ENCODE results near the gene JUND. TPM values are rescaled to one million over a fixed set of nuclear protein-coding genes. Genes with fewer than 3 reads are reported as not detected.

Gene JUND
- total and polyA plus RNA-seq, 2 of the 8 experiments (the other 6 are each of a cell fraction or from before 2014, with no cell fraction given) = 54.0 to 77.5 TPM

DNA sequence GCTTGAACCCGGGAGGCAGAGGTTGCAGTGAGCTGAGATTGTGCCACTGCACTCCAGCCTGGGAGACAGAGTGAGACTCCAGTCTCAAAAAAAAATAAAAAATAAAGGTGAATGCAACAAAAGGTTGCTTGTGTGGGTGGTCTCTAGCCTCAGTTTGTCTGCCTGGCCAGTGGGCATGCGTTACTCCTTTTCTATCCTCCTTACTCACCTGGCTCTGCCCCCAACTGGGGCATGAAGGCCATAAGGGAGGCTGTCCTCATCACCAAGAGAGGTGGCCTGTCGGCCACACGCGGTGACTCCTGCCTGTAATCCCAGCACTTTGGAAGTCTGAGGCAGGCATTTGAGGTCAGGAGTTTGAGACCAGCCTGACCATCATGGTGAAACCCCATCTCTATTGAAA is 1.9 kb upstream of the JUND start:
- no peak overlapping the region for H2BK120ac ChIP-seq (replicated peaks; ENCODE audit: low read depth, low read length)
- no peak overlapping the region for H4K91ac ChIP-seq (replicated peaks; ENCODE audit: insufficient read length, low read length)
- ChIA-PET POLR2A (ENCODE audit: partially characterized antibody) (interaction anchor here (0.6 to 10.3 kb wide), 7 partner anchors 8 to 102 kb away, joined by 3 to 237 read pairs (median 141); partner anchors contain the start of genes LSM4 and PGPEP1), CTCF (ENCODE audit: partially characterized antibody) (interaction anchor here (0.7 to 13.6 kb wide), 4 partner anchors 10 to 616 kb away, joined by 3 to 242 read pairs (median 116); partner anchors contain the start of gene LSM4)
- no peak overlapping the region for H3K18ac ChIP-seq (ENCODE audit: extremely low read depth, low read length)
- H2BK5ac ChIP-seq (ENCODE audit: low read depth, low read length) = no peak overlapping the region
- H2BK12ac ChIP-seq (ENCODE audit: low read depth, low read length) = 0 out of 2 replicates have a peak overlapping the region, but pooled peaks have one; percentile 80
- H2AK5ac ChIP-seq (ENCODE audit: low read depth, low read length) = peak overlapping the region; percentile 60
- H3K14ac ChIP-seq (ENCODE audit: insufficient read length) = no peak overlapping the region
- H2AFZ ChIP-seq (ENCODE audit: low read length) = no peak overlapping the region
- H3K23me2 ChIP-seq (ENCODE audit: low read depth, low read length) = peaks cover 17% of the 10 kb centered on the region
- H3K4ac ChIP-seq (replicated peaks; ENCODE audit: insufficient read length, low read depth, low read length) = no peak overlapping the region
- H4K8ac ChIP-seq (ENCODE audit: extremely low read depth, insufficient read depth, low read length) = no peak overlapping the region
- 90% methylated on average over 5 of the region's 5 CpGs; no CpG with 5 or more reads in 1 of the 2 experiments for WGBS, 2 experiments (ENCODE audit: extremely low coverage in 1 of 2, insufficient coverage in 1 of 2, insufficient read length in 1 of 2, insufficient replicate concordance in 2 of 2, low coverage in 1 of 2, low lambda C conversion rate in 2 of 2, missing lambda C conversion rate in 1 of 2)
- H3K79me1 ChIP-seq (ENCODE audit: low read depth, low read length) = peaks cover 8% of the 10 kb centered on the region; the same call in 1 of the 2 replicates
- H4K20me1 ChIP-seq (replicated peaks in 1 of 2; ENCODE audit: control insufficient read depth in 1 of 2, insufficient read depth in 2 of 2, low read length in 2 of 2) = peaks cover 9 to 12% of the 10 kb centered on the region in 2 experiments
- 0 out of 2 replicates have a peak overlapping the region, but pooled peaks have one; percentile 16 for H2BK15ac ChIP-seq (ENCODE audit: low read length)
- H3K23ac ChIP-seq (ENCODE audit: insufficient read length) = no peak overlapping the region
- H3K27ac ChIP-seq (ENCODE audit: low read depth, low read length) = no peak overlapping the region
- no peaks in the 10 kb centered on the region for H3K9me3 ChIP-seq (ENCODE audit: insufficient read depth in 2 of 2, low read depth in 1 of 2, low read length in 1 of 2)
- H3K27me3 ChIP-seq (replicated peaks in 1 of 4; ENCODE audit: control insufficient read depth in 3 of 4, extremely low read depth in 1 of 4, insufficient read depth in 3 of 4, low read length in 3 of 4) = peaks cover 0 to 6% (median 0%) of the 10 kb centered on the region in 4 experiments; a peak in 3 of 7 replicates
- peaks cover 5 to 21% (median 11%) of the 10 kb centered on the region in 4 experiments for H3K4me1 ChIP-seq (replicated peaks in 1 of 4; ENCODE audit: control insufficient read depth in 3 of 4, insufficient read depth in 4 of 4, low read length in 3 of 4)
- H2BK20ac ChIP-seq (ENCODE audit: low read length) = no peak overlapping the region
- FAIRE-seq (no peak), DNase-seq (ENCODE audit: low read depth in 1 of 2, low spot score in 2 of 2) (no peak)
- peaks cover 0 to 21% of the 10 kb centered on the region in 2 experiments; a peak in 3 of 4 replicates for H3K79me2 ChIP-seq (ENCODE audit: control insufficient read depth in 1 of 2, insufficient read depth in 2 of 2, low read length in 2 of 2)
- H3K4me3 ChIP-seq (ENCODE audit: extremely low read depth in 1 of 4, insufficient read depth in 2 of 4, low read depth in 3 of 4, low read length in 4 of 4) = no peak overlapping the region
- H4K5ac ChIP-seq (ENCODE audit: insufficient read length, low read depth, low read length) = no peak overlapping the region
- H3K56ac ChIP-seq (replicated peaks; ENCODE audit: insufficient read length, low read depth, low read length) = no peak overlapping the region
- H3K4me2 ChIP-seq (ENCODE audit: insufficient read depth in 1 of 2, low read depth in 2 of 2, low read length in 2 of 2) = no peak overlapping the region; a peak in 1 of 4 replicates
- H3K9ac ChIP-seq (replicated peaks in 1 of 4; ENCODE audit: extremely low read depth in 1 of 4, low read depth in 3 of 4, low read length in 3 of 4) = no peak overlapping the region
- H3K36me3 ChIP-seq (ENCODE audit: control insufficient read depth in 2 of 4, insufficient read depth in 4 of 4, low read length in 3 of 4) = peaks cover 0 to 5% (median 3%) of the 10 kb centered on the region in 4 experiments; a peak in 3 of 8 replicates
- no peak for TF ChIP-seq CHD1 (IDR thresholded peaks at IDR 0.05; ENCODE audit: low read depth, low read length)
- no peak for TF ChIP-seq SAP30 (IDR thresholded peaks at IDR 0.05; ENCODE audit: insufficient read depth, insufficient replicate concordance, low read length)
- no peak for TF ChIP-seq RFX5 (IDR thresholded peaks at IDR 0.05; ENCODE audit: borderline replicate concordance, low read depth, low read length)
- no peak for TF ChIP-seq CEBPB (IDR thresholded peaks at IDR 0.05; ENCODE audit: low read depth, low read length)
- TF ChIP-seq JUN (IDR thresholded peaks at IDR 0.05; ENCODE audit: low read depth, low read length) = no peak
- no peak for TF ChIP-seq BRCA1 (IDR thresholded peaks at IDR 0.05; ENCODE audit: low read depth, low read length)
- TF ChIP-seq POU5F1 (IDR thresholded peaks at IDR 0.05; ENCODE audit: low read depth, low read length) = no peak

Data from H1 (cell line).